Adipocyte (in vitro differentiated cells): ENCODE results near the gene UPP2.

Source experiments
- DNase-seq: peaks from one replicate; pipeline ENCODE4 v3.0.0-alpha.2; 2015; ENCODE audit warnings: low read depth
- H3K27me3 ChIP-seq: replicated peaks from 2 replicates; pipeline ENCODE4 v1.7.0; 2013; ENCODE audit warnings: mild to moderate bottlenecking, low read length, moderate library complexity; ENCODE audit not compliant: control insufficient read depth, insufficient read depth
- H3K36me3 ChIP-seq: 2 replicates; pipeline ENCODE4 v1.7.0; 2013; ENCODE audit warnings: low read length, mild to moderate bottlenecking, moderate library complexity; ENCODE audit not compliant: control insufficient read depth, insufficient read depth, severe bottlenecking
- H3K4me1 ChIP-seq: 2 replicates; pipeline ENCODE4 v1.7.0; 2013; ENCODE audit warnings: mild to moderate bottlenecking, low read length, moderate library complexity; ENCODE audit not compliant: control insufficient read depth, insufficient read depth
- H3K4me3 ChIP-seq: 2 replicates; pipeline ENCODE4 v1.7.0; 2013; ENCODE audit warnings: mild to moderate bottlenecking, low read length, moderate library complexity
- H3K9ac ChIP-seq: 2 replicates; pipeline ENCODE4 v1.7.0; 2013; ENCODE audit warnings: mild to moderate bottlenecking, low read length, moderate library complexity
- H3K9me3 ChIP-seq: 2 replicates; pipeline ENCODE4 v1.7.0; 2013; ENCODE audit warnings: mild to moderate bottlenecking, low read length, moderate library complexity; ENCODE audit not compliant: control insufficient read depth

Gene UPP2

GRCh38 chr2:158101384-158101926, at the start of gene UPP2:
Gene UPP2 (plus strand): TSS chr2:158101876. CDS start chr2:158102064, 188 bp downstream.
- DNase-seq, result no peak
- H3K36me3 ChIP-seq, result no peaks in the 10 kb centered on the region
- no peak within 1 kb of the TSS for H3K4me3 ChIP-seq
- H3K9me3 ChIP-seq, result no peaks in the 10 kb centered on the region
- H3K27me3 ChIP-seq, result no peaks in the 10 kb centered on the region
- H3K9ac ChIP-seq, result no peak within 1 kb of the TSS
- H3K4me1 ChIP-seq, result peaks cover 10% of the 10 kb centered on the region

- Histone ChIP-seq H3K9me3 (no peaks in the 10 kb centered on the region), H3K27me3 (peaks cover 2% of the 10 kb centered on the region), H3K9ac (no peak overlapping the region)
Measured at GRCh38 chr2:158052761-158053160, 48.9 kb upstream of the UPP2 start.

GRCh38 chr2:158056875-158057274, 44.8 kb upstream of the UPP2 start:
- DNase-seq, result no peak
- H3K36me3 ChIP-seq, result no peaks in the 10 kb centered on the region
- H3K4me3 ChIP-seq, result no peak overlapping the region
- no peaks in the 10 kb centered on the region for H3K27me3 ChIP-seq
- H3K4me1 ChIP-seq, result no peaks in the 10 kb centered on the region
- H3K9ac ChIP-seq, result no peak overlapping the region
- H3K9me3 ChIP-seq, result no peaks in the 10 kb centered on the region

More at GRCh38 chr2:158052761-158053160, 48.9 kb upstream of the UPP2 start:
- H3K4me1 ChIP-seq, result no peaks in the 10 kb centered on the region
- H3K36me3 ChIP-seq, result no peaks in the 10 kb centered on the region
- no peak for DNase-seq
- H3K4me3 ChIP-seq, result no peak overlapping the region

- Histone ChIP-seq H3K4me3 (no peak overlapping the region), H3K9ac (no peak overlapping the region), H3K9me3 (peaks cover 4% of the 10 kb centered on the region), H3K27me3 (no peaks in the 10 kb centered on the region), H3K4me1 (no peaks in the 10 kb centered on the region), H3K36me3 (no peaks in the 10 kb centered on the region)
- DNase-seq, result no peak
Measured at GRCh38 chr2:158060160-158060834, 41.4 kb upstream of the UPP2 start.

GRCh38 chr2:158060835-158061435, 40.7 kb upstream of the UPP2 start:
- H3K9me3 ChIP-seq, result peaks cover 4% of the 10 kb centered on the region
- no peaks in the 10 kb centered on the region for H3K27me3 ChIP-seq
- DNase-seq, result peak; percentile 34

GRCh38 chr2:158061763-158062162, 39.9 kb upstream of the UPP2 start:
- H3K27me3 ChIP-seq, result no peaks in the 10 kb centered on the region
- H3K36me3 ChIP-seq, result no peaks in the 10 kb centered on the region
- no peaks in the 10 kb centered on the region for H3K4me1 ChIP-seq
- DNase-seq, result no peak
- no peak overlapping the region for H3K9ac ChIP-seq
- no peak overlapping the region for H3K4me3 ChIP-seq
- H3K9me3 ChIP-seq, result peaks cover 4% of the 10 kb centered on the region

More at GRCh38 chr2:158060835-158061435, 40.7 kb upstream of the UPP2 start:
- Histone ChIP-seq H3K4me3 (no peak overlapping the region), H3K36me3 (no peaks in the 10 kb centered on the region), H3K9ac (no peak overlapping the region), H3K4me1 (no peaks in the 10 kb centered on the region)

- DNase-seq, result no peak
- no peaks in the 10 kb centered on the region for H3K36me3 ChIP-seq
- no peak overlapping the region for H3K9ac ChIP-seq
- H3K4me1 ChIP-seq, result no peaks in the 10 kb centered on the region
- peaks cover 4% of the 10 kb centered on the region for H3K27me3 ChIP-seq
- H3K9me3 ChIP-seq, result peaks cover 4% of the 10 kb centered on the region
- H3K4me3 ChIP-seq, result no peak overlapping the region
Measured at GRCh38 chr2:158066046-158066713, 35.5 kb upstream of the UPP2 start.

- peaks cover 4% of the 10 kb centered on the region for H3K27me3 ChIP-seq
- DNase-seq, result no peak
- no peak overlapping the region for H3K4me3 ChIP-seq
- H3K4me1 ChIP-seq, result no peaks in the 10 kb centered on the region
- peaks cover 3% of the 10 kb centered on the region for H3K9me3 ChIP-seq
- no peak overlapping the region for H3K9ac ChIP-seq
- H3K36me3 ChIP-seq, result no peaks in the 10 kb centered on the region
Measured at GRCh38 chr2:158071018-158071417, 30.7 kb upstream of the UPP2 start.

- no peak for DNase-seq
- H3K9me3 ChIP-seq, result peaks cover 9% of the 10 kb centered on the region
- peaks cover 4% of the 10 kb centered on the region for H3K27me3 ChIP-seq
- no peak overlapping the region for H3K4me3 ChIP-seq
- H3K4me1 ChIP-seq, result no peaks in the 10 kb centered on the region
- H3K36me3 ChIP-seq, result no peaks in the 10 kb centered on the region
- no peak overlapping the region for H3K9ac ChIP-seq
Measured at GRCh38 chr2:158072361-158072760, 29.3 kb upstream of the UPP2 start.

GRCh38 chr2:158079672-158080071, 22.0 kb upstream of the UPP2 start:
- Histone ChIP-seq H3K9me3 (peaks cover 11% of the 10 kb centered on the region), H3K27me3 (no peaks in the 10 kb centered on the region), H3K36me3 (no peaks in the 10 kb centered on the region), H3K9ac (no peak overlapping the region), H3K4me1 (no peaks in the 10 kb centered on the region), H3K4me3 (no peak overlapping the region)
- peak; percentile 6 for DNase-seq

- Histone ChIP-seq H3K9ac (no peak overlapping the region), H3K36me3 (no peaks in the 10 kb centered on the region), H3K27me3 (no peaks in the 10 kb centered on the region), H3K4me1 (no peaks in the 10 kb centered on the region), H3K4me3 (no peak overlapping the region), H3K9me3 (peaks cover 16% of the 10 kb centered on the region)
- DNase-seq, result no peak
Measured at GRCh38 chr2:158088093-158088492, 13.6 kb upstream of the UPP2 start.
